ENCODE measurements around the gene HDGFL3.
"Not testable (repeated sequence)": the region's sequence is repeated elsewhere in the genome, so short reads cannot be mapped to it uniquely, and the experiment has no call there.

Gene HDGFL3

GRCh38 chr15:83207660-83208366 lies at the start of gene HDGFL3:
TSS of gene HDGFL3 (minus strand) at chr15:83207823. CDS start at chr15:83207414, 409 bp downstream.
- Histone ChIP-seq H3K27me3 (ENCODE audit: control insufficient read depth in 5 of 5, insufficient read depth in 4 of 5, low read length in 5 of 5) (peaks cover 6 to 15% (median 10%) of the 10 kb centered on the region in 5 donors), H3K9ac (ENCODE audit: low read length in 5 of 5) (peak within 1 kb of the TSS in 4 of 5 donors; percentile 43 to 81 (median 73)), H3K4me3 (ENCODE audit: low read depth in 1 of 5, low read length in 5 of 5) (peak within 1 kb of the TSS; percentile 56 to 77 (median 72)), H3K36me3 (ENCODE audit: control insufficient read depth in 5 of 5, insufficient read depth in 5 of 5, low read length in 5 of 5) (no peaks in the 10 kb centered on the region), H3K4me1 (ENCODE audit: control insufficient read depth in 5 of 5, insufficient read depth in 5 of 5, low read length in 5 of 5) (peaks cover 0 to 18% (median 15%) of the 10 kb centered on the region in 5 donors), H3K9me3 (ENCODE audit: control insufficient read depth in 5 of 5, low read length in 5 of 5) (no peaks in the 10 kb centered on the region), H3K27ac (ENCODE audit: low read depth, low read length) (peak within 1 kb of the TSS; percentile 64)

- no peaks in the 10 kb centered on the region for H3K9me3 ChIP-seq (ENCODE audit: control insufficient read depth in 5 of 5, low read length in 5 of 5)
- no peak overlapping the region for H3K27ac ChIP-seq (ENCODE audit: low read depth, low read length)
- peaks cover 5 to 17% (median 10%) of the 10 kb centered on the region in 5 donors for H3K27me3 ChIP-seq (ENCODE audit: control insufficient read depth in 5 of 5, insufficient read depth in 4 of 5, low read length in 5 of 5)
- peaks cover 0 to 4% (median 0%) of the 10 kb centered on the region in 5 donors for H3K4me1 ChIP-seq (ENCODE audit: control insufficient read depth in 5 of 5, insufficient read depth in 5 of 5, low read length in 5 of 5)
- no peak overlapping the region for H3K4me3 ChIP-seq (ENCODE audit: low read depth in 1 of 5, low read length in 5 of 5)
- H3K9ac ChIP-seq (ENCODE audit: low read length in 5 of 5): no peak overlapping the region
- no peaks in the 10 kb centered on the region for H3K36me3 ChIP-seq (ENCODE audit: control insufficient read depth in 5 of 5, insufficient read depth in 5 of 5, low read length in 5 of 5)
These were observed 43.2 kb upstream of the HDGFL3 start for GRCh38 chr15:83250781-83251180.

- Histone ChIP-seq H3K27me3 (ENCODE audit: control insufficient read depth in 5 of 5, insufficient read depth in 4 of 5, low read length in 5 of 5) (peaks cover 5 to 17% (median 12%) of the 10 kb centered on the region in 5 donors), H3K4me3 (ENCODE audit: low read depth in 1 of 5, low read length in 5 of 5) (no peak overlapping the region), H3K27ac (ENCODE audit: low read depth, low read length) (no peak overlapping the region), H3K4me1 (ENCODE audit: control insufficient read depth in 5 of 5, insufficient read depth in 5 of 5, low read length in 5 of 5) (peaks cover 0 to 4% (median 0%) of the 10 kb centered on the region in 5 donors), H3K36me3 (ENCODE audit: control insufficient read depth in 5 of 5, insufficient read depth in 5 of 5, low read length in 5 of 5) (no peaks in the 10 kb centered on the region), H3K9ac (ENCODE audit: low read length in 5 of 5) (no peak overlapping the region), H3K9me3 (ENCODE audit: control insufficient read depth in 5 of 5, low read length in 5 of 5) (no peaks in the 10 kb centered on the region)
These were observed 41.4 kb upstream of the HDGFL3 start for GRCh38 chr15:83249030-83249343.

- Histone ChIP-seq H3K4me3 (ENCODE audit: low read depth in 1 of 5, low read length in 5 of 5) (no peak overlapping the region), H3K27ac (ENCODE audit: low read depth, low read length) (no peak overlapping the region), H3K9me3 (ENCODE audit: control insufficient read depth in 5 of 5, low read length in 5 of 5) (no peaks in the 10 kb centered on the region), H3K4me1 (ENCODE audit: control insufficient read depth in 5 of 5, insufficient read depth in 5 of 5, low read length in 5 of 5) (peaks cover 0 to 4% (median 0%) of the 10 kb centered on the region in 5 donors), H3K27me3 (ENCODE audit: control insufficient read depth in 5 of 5, insufficient read depth in 4 of 5, low read length in 5 of 5) (peaks cover 5 to 21% (median 12%) of the 10 kb centered on the region in 5 donors), H3K9ac (ENCODE audit: low read length in 5 of 5) (no peak overlapping the region), H3K36me3 (ENCODE audit: control insufficient read depth in 5 of 5, insufficient read depth in 5 of 5, low read length in 5 of 5) (no peaks in the 10 kb centered on the region)
These were observed 40.8 kb upstream of the HDGFL3 start for GRCh38 chr15:83248151-83249029.

GRCh38 chr15:83243634-83244033 lies 36.0 kb upstream of the HDGFL3 start:
- peaks cover 0 to 5% (median 0%) of the 10 kb centered on the region in 5 donors for H3K9me3 ChIP-seq (ENCODE audit: control insufficient read depth in 5 of 5, low read length in 5 of 5)
- no peak overlapping the region for H3K9ac ChIP-seq (ENCODE audit: low read length in 5 of 5)
- peaks cover 0 to 4% (median 0%) of the 10 kb centered on the region in 5 donors for H3K4me1 ChIP-seq (ENCODE audit: control insufficient read depth in 5 of 5, insufficient read depth in 5 of 5, low read length in 5 of 5)
- no peaks in the 10 kb centered on the region for H3K36me3 ChIP-seq (ENCODE audit: control insufficient read depth in 5 of 5, insufficient read depth in 5 of 5, low read length in 5 of 5)
- no peak overlapping the region for H3K4me3 ChIP-seq (ENCODE audit: low read depth in 1 of 5, low read length in 5 of 5)
- H3K27me3 ChIP-seq (ENCODE audit: control insufficient read depth in 5 of 5, insufficient read depth in 4 of 5, low read length in 5 of 5): peaks cover 5 to 16% (median 9%) of the 10 kb centered on the region in 5 donors
- H3K27ac ChIP-seq (ENCODE audit: low read depth, low read length): no peak overlapping the region

GRCh38 chr15:83230242-83230641 lies 22.6 kb upstream of the HDGFL3 start:
- no peaks in the 10 kb centered on the region for H3K4me1 ChIP-seq (ENCODE audit: control insufficient read depth in 5 of 5, insufficient read depth in 5 of 5, low read length in 5 of 5)
- no peaks in the 10 kb centered on the region for H3K36me3 ChIP-seq (ENCODE audit: control insufficient read depth in 5 of 5, insufficient read depth in 5 of 5, low read length in 5 of 5)
- no peaks in the 10 kb centered on the region for H3K9me3 ChIP-seq (ENCODE audit: control insufficient read depth in 5 of 5, low read length in 5 of 5)
- H3K4me3 ChIP-seq (ENCODE audit: low read depth in 1 of 5, low read length in 5 of 5): no peak overlapping the region
- no peaks in the 10 kb centered on the region for H3K27me3 ChIP-seq (ENCODE audit: control insufficient read depth in 5 of 5, insufficient read depth in 4 of 5, low read length in 5 of 5)
- H3K9ac ChIP-seq (ENCODE audit: low read length in 5 of 5): no peak overlapping the region
- no peak overlapping the region for H3K27ac ChIP-seq (ENCODE audit: low read depth, low read length)

GRCh38 chr15:83225449-83225848 lies 17.8 kb upstream of the HDGFL3 start:
- Histone ChIP-seq H3K9ac (ENCODE audit: low read length in 5 of 5) (no peak overlapping the region), H3K36me3 (ENCODE audit: control insufficient read depth in 5 of 5, insufficient read depth in 5 of 5, low read length in 5 of 5) (no peaks in the 10 kb centered on the region), H3K27ac (ENCODE audit: low read depth, low read length) (no peak overlapping the region), H3K4me3 (ENCODE audit: low read depth in 1 of 5, low read length in 5 of 5) (no peak overlapping the region), H3K27me3 (ENCODE audit: control insufficient read depth in 5 of 5, insufficient read depth in 4 of 5, low read length in 5 of 5) (no peaks in the 10 kb centered on the region), H3K9me3 (ENCODE audit: control insufficient read depth in 5 of 5, low read length in 5 of 5) (peaks cover 0 to 4% (median 0%) of the 10 kb centered on the region in 5 donors), H3K4me1 (ENCODE audit: control insufficient read depth in 5 of 5, insufficient read depth in 5 of 5, low read length in 5 of 5) (no peaks in the 10 kb centered on the region)

- not testable (repeated sequence) for H3K9me3 ChIP-seq (ENCODE audit: control insufficient read depth in 5 of 5, low read length in 5 of 5); H3K4me1 ChIP-seq (ENCODE audit: control insufficient read depth in 5 of 5, insufficient read depth in 5 of 5, low read length in 5 of 5); H3K27ac ChIP-seq (ENCODE audit: low read depth, low read length)
These were observed 14.2 kb upstream of the HDGFL3 start for GRCh38 chr15:83221781-83222180.

GRCh38 chr15:83219026-83219425 lies 11.4 kb upstream of the HDGFL3 start:
- Histone ChIP-seq H3K4me1 (ENCODE audit: control insufficient read depth in 5 of 5, insufficient read depth in 5 of 5, low read length in 5 of 5) (no peaks in the 10 kb centered on the region), H3K4me3 (ENCODE audit: low read depth in 1 of 5, low read length in 5 of 5) (no peak overlapping the region), H3K36me3 (ENCODE audit: control insufficient read depth in 5 of 5, insufficient read depth in 5 of 5, low read length in 5 of 5) (no peaks in the 10 kb centered on the region), H3K27ac (ENCODE audit: low read depth, low read length) (no peak overlapping the region), H3K27me3 (ENCODE audit: control insufficient read depth in 5 of 5, insufficient read depth in 4 of 5, low read length in 5 of 5) (no peaks in the 10 kb centered on the region), H3K9me3 (ENCODE audit: control insufficient read depth in 5 of 5, low read length in 5 of 5) (peaks cover 0 to 4% (median 0%) of the 10 kb centered on the region in 5 donors), H3K9ac (ENCODE audit: low read length in 5 of 5) (no peak overlapping the region)

More at GRCh38 chr15:83221781-83222180, 14.2 kb upstream of the HDGFL3 start:
- not testable (repeated sequence) for H3K4me3 ChIP-seq (ENCODE audit: low read depth in 1 of 5, low read length in 5 of 5); H3K9ac ChIP-seq (ENCODE audit: low read length in 5 of 5); H3K36me3 ChIP-seq (ENCODE audit: control insufficient read depth in 5 of 5, insufficient read depth in 5 of 5, low read length in 5 of 5); H3K27me3 ChIP-seq (ENCODE audit: control insufficient read depth in 5 of 5, insufficient read depth in 4 of 5, low read length in 5 of 5)

- no peak overlapping the region for H3K9ac ChIP-seq (ENCODE audit: low read length in 5 of 5)
- no peaks in the 10 kb centered on the region for H3K36me3 ChIP-seq (ENCODE audit: control insufficient read depth in 5 of 5, insufficient read depth in 5 of 5, low read length in 5 of 5)
- H3K27me3 ChIP-seq (ENCODE audit: control insufficient read depth in 5 of 5, insufficient read depth in 4 of 5, low read length in 5 of 5): no peaks in the 10 kb centered on the region
- H3K4me1 ChIP-seq (ENCODE audit: control insufficient read depth in 5 of 5, insufficient read depth in 5 of 5, low read length in 5 of 5): no peaks in the 10 kb centered on the region
- no peak overlapping the region for H3K27ac ChIP-seq (ENCODE audit: low read depth, low read length)
- no peak overlapping the region for H3K4me3 ChIP-seq (ENCODE audit: low read depth in 1 of 5, low read length in 5 of 5)
- no peaks in the 10 kb centered on the region for H3K9me3 ChIP-seq (ENCODE audit: control insufficient read depth in 5 of 5, low read length in 5 of 5)
These were observed 7.7 kb upstream of the HDGFL3 start for GRCh38 chr15:83215306-83215705.
